Femur (tissue), 1 donor: ENCODE data around the gene PAPPA2.
A peak's percentile ranks its signal among the peaks of the same experiment; 100 is the strongest.
"Not testable (repeated sequence)": the region's sequence is repeated elsewhere in the genome, so short reads cannot be mapped to it uniquely, and the experiment has no call there.

ENCODE experiments used
- DNase-seq: peaks from one replicate; pipeline ENCODE4 v3.0.0-alpha.2; 2017

PAPPA2 gene, protein sequence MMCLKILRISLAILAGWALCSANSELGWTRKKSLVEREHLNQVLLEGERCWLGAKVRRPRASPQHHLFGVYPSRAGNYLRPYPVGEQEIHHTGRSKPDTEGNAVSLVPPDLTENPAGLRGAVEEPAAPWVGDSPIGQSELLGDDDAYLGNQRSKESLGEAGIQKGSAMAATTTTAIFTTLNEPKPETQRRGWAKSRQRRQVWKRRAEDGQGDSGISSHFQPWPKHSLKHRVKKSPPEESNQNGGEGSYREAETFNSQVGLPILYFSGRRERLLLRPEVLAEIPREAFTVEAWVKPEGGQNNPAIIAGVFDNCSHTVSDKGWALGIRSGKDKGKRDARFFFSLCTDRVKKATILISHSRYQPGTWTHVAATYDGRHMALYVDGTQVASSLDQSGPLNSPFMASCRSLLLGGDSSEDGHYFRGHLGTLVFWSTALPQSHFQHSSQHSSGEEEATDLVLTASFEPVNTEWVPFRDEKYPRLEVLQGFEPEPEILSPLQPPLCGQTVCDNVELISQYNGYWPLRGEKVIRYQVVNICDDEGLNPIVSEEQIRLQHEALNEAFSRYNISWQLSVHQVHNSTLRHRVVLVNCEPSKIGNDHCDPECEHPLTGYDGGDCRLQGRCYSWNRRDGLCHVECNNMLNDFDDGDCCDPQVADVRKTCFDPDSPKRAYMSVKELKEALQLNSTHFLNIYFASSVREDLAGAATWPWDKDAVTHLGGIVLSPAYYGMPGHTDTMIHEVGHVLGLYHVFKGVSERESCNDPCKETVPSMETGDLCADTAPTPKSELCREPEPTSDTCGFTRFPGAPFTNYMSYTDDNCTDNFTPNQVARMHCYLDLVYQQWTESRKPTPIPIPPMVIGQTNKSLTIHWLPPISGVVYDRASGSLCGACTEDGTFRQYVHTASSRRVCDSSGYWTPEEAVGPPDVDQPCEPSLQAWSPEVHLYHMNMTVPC (N-terminal part only)

DNA sequence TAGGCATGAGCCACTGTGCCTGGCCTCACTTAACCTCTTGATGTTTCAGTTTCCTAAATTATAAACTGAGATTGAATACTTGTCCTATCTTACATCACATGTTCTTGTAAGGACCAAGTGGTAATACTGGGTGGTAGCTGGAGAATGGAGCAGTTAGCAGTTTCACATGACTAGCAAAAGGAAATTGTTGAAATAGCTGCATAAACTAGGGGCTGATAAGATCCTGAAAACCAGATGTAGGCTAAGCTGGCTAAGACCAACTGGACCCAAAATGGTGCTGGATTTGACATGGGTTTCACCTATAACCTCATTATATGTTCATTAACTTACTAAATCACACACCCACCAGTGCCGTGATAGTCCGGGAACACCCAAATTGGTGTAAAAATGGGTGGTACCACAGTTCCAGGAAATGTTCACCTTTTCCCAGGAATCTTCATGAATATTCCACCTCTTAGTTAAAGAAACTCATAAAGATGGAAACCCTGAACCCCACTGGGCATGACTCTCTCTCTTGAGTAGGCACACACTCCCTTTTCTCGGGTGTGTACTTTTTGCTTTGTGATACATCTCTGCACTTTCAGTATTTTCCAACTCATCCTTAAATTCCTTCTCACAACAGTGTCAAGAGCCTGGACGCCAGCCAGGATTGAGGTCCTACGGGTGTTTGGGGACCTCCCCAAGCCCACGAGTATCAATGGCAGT, at the start of gene PAPPA2:
Gene PAPPA2, plus strand, starts transcription at position 502 of the 705 bp plus-strand sequence. CDS start 93,148 bp downstream, outside the sequence.
- no peak for DNase-seq

DNA sequence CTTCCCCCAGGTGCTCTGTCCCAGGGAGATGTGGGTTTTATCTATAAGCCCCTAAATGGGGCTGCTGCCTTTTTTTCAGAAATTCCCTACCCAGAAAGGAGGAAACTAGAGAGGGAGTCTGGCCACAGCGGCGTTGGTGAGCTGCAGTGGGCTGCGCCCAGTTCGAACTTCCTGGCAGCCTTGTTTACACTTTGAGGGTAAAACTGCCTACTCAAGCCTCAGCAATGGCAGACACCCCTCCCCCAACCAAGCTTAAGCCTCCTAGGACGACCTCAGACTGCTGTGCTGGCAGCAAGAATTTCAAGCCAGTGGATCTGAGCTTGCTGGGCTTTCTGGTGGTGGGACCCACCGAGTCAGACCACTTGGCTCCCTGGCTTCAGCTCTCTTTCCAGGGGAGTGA, 46.2 kb upstream of the PAPPA2 start:
- DNase-seq: no peak

DNA sequence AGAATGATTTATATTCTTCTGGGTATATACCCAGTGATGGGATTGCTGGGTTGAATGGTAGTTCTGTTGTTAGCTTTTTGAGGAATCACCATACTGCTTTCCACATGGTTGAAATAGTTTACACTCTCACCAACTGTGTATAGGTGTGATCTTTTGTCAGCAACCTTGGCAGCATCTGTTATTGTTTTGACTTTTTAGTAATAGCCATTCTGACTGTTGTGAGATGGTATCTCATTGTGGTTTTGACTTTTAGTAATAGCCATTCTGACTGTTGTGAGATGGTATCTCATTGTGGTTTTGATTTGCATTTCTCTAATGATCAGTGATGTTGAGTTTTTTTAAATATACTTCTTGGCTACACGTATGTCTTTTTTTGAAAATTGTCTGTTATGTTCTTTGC, 43.4 kb upstream of the PAPPA2 start:
- DNase-seq: not testable (repeated sequence)

DNA sequence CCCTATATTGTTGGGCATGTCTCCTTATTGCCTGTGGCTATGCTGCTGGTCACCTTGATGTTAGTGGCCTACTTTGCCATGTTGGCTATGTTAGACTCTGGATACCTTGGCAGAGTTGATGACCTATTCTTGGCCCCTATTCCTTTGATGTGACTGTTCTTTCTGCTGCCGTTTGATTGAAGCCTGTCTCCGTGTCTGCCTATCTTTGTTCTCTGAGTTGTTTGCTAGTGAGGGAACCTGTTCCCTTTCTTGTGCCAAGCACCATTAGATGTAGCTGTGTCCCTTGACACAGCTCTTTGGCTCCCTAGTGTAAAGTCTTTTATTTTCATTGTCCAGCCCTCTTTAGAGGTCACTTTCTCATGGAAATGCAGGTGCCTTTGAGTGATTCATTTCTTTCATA, 28.7 kb upstream of the PAPPA2 start:
- DNase-seq: no peak

DNA sequence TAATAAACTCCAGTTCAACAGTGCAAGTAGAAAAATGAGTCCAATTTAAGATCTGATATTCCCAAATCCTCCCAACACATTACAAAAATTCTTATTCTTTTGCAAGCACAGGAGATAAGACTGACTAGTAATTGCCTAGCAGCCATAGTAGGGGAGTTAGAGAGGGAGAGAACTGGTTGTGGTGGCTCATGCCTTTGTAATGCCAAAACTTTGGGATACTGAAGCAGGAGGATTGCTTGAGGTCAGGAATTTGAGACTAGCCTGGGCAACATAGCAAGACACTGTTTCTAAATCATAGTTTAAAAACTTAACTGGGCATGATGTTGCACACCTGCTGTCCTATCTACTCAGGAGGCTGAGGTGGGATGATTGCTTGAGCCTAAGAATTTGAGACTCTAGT, 26.7 kb upstream of the PAPPA2 start:
- DNase-seq: no peak

DNA sequence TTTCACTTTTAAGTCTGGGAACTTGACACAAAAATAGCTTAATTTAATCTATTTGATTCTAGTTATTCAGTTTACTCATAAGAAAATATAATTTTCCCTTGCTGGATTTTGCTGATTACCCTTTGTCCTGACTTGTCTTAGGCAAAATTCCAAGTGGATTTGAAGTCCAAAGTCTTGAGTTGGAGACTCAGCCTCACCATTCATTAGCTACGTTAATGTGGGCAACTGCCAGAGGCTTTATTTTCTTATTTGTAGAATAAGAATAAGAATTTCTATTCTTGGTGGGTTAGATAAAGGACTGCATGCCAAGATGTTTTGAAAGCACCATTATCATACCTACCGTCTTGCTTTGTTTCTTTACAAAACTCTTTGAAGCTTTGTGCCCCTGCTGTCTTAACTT, 22.8 kb upstream of the PAPPA2 start:
- DNase-seq: no peak

DNA sequence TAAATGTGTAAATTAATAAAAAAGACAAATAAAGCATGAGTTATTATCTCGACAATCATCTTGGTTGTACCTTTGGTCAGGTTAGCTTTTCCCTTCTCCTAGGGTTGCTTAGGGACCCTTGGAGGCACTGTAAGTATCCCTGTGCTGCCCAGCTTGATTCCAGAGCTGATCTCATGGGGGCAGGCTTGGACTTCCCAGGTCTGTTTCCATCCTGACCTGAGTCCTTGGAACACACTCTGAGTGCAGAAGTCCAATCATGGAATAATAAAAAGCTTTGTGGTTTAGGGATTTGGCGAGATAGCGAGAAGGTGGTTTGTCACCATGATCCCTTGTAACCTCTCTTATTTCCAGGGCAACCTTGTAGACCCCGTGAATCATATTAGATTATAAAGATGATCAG, 18.7 kb upstream of the PAPPA2 start:
- no peak for DNase-seq

DNA sequence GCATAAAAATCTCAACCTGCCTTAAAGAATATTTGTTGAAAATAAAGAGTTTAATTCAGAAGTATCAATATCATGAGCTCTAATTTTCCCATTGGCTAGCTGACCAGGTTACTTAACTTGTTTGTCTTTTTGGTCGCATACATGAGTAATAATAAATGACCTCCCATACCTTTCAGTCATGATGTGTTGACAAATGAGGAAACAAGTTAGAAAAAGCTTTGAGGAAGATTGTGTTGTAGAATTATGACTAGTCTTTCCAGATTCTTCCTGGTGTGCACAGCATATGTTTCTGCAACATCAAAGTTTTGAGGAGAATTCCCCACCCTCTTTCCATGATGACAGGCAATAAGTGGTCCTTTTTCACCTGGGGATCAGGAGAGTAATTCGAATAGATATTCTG, 17.6 kb upstream of the PAPPA2 start:
- DNase-seq: no peak

DNA sequence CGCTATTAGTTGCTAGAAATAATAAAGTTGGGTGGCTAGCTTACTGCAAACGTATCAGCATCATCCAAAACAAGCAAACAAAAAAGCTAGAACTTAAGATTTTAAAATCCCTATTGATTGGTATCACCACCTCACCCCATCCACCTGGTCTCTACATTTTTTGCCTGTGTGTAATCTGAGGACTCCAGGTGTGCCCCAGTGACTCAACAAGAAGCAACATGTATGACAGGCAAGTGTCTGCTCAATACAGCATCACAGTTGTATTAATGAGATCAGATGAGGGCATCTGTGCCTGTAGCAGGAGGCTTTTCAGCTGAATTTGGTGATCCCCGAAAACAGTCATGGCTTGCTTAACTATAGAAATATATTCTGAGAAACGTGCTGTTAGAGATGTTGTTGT, 14.6 kb upstream of the PAPPA2 start:
- no peak for DNase-seq

DNA sequence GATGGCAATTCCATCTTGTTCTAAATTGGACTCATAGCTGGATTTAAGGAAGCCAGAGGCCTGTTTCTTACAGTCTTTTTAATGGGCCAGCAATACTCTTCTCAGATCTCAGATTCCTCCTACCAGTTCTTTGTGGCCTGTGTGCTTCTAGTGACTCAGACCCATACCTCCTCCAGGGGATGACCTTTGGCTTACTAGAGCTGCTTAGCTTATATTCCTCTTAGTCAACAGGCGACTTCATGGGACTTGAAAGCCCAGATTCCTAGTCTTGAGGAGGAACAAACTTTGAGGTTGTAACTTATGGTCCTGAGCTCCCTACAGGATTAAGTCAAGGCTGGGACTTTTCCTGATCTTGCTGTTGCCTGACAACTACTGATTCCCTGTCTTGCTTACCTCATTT, 12.4 kb upstream of the PAPPA2 start:
- no peak for DNase-seq

DNA sequence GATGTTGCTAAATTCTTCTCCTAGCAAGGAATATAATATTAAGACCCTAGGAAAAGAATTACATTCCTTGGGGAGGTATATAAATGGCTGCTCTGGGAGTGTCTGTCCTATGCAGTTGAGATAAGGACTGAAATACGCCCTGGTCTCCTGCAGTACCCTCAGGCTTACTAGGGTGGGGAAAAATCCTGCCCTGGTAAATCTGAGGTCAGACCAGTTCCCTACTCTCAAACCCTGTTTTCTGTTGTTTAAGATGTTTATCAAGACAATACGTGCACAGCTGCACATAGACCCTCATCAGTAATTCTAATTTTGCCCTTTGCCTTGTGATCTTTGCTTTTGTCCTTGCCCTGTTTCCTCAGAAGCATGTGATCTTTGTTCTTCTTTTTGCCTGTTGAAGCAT, 11.2 kb upstream of the PAPPA2 start:
- DNase-seq: not testable (repeated sequence)

DNA sequence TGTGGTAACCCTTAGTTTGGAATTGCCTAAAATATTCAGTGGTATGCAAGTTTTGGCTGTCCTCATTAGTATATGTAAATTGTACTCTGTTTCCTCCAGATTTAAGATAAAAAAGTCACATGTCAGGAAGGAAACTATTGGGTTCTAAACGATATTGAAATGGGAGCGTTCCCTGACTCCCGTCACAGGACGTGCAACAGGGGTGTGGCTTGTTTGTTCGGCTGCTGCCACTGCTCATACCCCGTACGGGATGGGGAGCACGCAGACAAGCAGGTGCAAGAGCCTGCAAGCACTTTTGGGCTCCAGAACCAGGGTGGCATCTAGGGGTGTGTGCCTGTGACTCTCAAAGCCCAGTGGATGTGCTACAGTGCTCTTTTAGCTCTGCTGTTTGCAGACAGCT, 6.2 kb upstream of the PAPPA2 start:
- DNase-seq: no peak

DNA sequence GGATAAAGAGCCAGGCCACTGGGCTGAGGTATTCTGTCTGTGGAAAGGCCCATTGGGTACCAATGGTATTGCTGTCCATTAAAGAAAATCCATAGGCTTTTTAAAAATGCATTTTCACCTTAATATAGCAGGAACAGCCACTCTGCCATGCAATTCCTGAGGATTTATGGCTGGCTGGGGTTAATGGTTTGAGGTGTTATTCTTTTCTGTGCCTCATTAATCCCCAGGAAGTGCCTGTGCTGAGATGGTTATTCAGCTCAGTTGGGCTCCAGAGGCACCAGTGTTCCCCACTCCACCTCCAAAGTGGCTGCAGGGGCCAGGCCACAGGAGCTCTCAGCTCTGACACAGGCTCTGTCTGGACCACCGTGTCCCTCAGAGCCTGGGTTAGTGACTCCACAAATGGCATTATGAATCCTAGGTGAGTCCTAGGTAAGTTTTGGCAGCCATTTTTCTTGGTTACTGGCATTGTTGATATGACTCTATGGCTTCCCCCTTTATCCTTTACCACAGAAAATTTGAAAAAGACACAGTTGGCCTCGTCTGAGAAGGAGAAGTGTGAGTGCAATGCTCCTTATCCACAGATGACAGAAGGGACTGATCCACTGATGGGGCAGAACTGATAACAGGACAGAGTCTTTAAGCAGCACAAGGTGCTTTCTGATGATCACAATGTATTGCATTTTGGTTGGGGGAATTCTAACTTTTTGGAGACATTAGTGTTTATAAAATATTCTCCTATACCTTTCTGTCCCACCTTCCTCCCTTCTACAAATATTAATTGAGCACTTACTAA, 2.2 kb upstream of the PAPPA2 start:
- no peak for DNase-seq

DNA sequence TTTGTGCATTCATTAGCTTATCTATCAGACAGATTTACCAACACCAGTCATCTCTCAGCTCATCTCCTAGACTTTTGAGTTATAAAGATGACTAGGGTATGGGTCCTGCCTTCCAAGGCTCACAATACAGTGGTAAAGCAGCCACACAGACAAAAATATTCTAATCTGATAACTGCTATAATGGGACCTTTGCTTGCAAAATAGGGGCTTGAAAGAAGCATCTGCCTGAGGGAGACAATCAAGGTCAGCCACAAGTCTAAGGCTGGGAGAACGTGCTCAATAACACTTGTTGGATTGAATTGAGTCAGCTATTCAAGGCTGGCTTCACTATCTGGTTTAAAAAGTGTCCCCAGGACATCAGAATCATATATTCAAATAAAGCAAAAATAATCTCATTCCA, 1.4 kb upstream of the PAPPA2 start:
- DNase-seq: no peak

DNA sequence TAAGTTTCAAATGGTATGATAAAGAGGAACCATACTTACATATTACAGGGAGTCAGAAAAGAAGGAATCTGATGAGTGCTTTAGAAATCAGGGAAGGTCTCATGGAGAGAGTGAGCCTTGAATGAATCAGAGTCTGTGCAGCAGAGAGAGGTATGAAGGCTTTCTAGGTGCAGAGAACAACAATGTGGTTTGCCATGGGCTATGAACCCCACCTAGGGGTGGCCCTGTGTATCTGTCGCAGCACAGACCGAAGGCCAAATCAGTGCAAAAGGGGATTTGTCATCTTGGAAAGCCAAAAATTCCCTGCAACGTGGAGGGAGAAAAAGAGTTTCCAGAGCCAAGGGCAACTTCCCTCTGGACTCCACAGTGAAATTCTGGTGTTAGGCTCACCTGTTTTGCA, 3.5 kb downstream of the PAPPA2 start:
- no peak for DNase-seq

DNA sequence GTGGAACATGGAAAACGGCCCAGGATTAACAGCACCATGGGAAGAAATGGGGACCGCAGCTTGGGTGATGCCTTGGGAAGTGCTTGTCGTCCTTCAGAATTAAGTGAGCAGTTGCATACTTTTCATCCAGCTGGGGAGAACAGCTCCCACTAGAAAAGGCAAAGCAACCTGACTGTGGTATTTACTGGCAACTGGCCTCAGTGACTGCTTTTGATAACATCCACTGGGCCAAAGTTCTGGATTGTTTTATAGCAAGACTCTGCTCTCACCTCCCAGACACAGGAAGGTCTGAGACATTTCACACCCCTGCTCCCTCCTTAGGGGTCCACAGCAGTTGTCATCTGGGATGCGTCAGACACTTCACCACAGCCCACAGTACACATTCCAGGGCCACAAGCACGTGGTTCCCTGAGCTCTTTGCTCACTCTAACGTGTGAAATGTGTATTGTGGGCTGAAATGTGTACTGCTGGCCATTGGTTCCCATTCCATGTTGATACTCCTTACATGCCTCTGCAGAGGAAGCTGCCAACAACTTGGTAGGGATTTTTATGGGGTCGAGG, 6.6 kb downstream of the PAPPA2 start:
- DNase-seq: no peak

DNA sequence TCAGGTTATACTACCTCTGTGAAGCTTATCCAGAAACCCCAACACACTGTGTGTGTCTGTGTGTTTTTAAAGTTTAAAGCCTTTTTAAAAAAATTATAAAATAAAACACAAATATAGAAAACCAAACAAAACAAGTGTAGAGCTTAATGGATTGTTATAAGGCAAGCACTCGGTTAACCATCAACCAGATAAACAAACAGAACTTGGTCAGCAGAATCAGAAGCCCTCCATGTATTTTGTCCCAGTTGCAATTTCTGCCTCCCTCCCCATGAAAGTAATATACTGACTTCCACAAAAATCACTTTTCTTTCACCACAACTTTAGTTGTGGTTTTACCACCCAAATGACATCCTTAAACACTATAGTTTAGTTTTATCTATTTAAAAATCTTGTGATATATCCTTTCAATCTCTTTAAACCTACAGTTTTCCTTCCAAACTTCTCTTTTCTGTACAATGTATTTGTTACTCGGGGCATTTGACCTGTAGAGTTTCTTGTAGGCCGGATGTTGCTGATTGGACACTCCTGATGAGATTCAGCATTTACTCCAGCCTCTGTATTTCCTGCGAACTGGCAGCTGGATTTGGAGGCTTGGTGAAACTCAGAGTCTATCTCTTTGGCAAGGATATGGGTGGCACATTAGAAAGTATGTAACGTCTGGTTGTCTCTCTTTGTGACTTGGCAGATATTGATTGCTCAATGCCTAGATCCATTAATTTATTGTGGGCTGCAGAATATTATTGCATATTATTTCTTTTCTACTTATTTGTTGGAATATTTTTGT, 8.6 kb downstream of the PAPPA2 start:
- DNase-seq: no peak

DNA sequence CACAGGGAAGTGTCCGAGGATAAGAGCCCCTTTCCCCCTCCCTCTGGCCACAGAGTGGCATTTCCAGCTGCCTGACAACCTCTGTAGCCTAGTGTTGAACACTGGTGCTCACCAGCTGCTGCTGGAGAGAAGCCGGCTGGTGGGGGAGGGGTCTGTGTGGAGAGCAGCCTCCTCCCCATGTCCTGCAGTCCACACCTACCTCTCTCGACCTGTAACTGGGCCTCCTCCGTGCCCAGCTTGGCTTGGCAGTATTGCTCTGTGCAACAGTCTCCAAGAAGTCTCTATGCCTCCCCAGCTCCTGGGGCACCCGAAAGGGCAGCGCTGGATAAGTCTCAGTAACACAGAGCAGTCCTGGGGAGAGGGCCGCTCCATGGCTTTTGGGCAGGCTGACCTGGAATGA, 17.0 kb downstream of the PAPPA2 start:
- DNase-seq: peak; percentile 60

DNA sequence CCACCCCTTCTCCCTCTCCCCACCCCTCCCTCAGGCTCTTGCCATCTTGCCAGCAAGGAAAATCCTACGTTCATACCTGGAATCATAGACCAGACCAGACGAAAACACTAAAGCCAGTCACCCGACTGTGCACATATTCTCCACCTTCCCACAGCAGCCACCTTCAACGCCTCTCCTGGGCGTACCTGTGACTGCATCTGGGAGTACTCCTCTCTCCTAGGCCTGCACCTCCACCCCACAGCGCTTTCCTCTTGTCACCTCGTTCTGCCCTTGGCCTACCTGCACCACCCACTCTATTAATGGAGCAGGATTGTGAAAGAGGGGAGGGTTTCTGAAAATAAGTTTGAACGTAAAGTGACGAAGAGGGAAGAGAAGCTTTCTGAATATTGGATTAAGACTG, 17.8 kb downstream of the PAPPA2 start:
- DNase-seq: peak; percentile 18

DNA sequence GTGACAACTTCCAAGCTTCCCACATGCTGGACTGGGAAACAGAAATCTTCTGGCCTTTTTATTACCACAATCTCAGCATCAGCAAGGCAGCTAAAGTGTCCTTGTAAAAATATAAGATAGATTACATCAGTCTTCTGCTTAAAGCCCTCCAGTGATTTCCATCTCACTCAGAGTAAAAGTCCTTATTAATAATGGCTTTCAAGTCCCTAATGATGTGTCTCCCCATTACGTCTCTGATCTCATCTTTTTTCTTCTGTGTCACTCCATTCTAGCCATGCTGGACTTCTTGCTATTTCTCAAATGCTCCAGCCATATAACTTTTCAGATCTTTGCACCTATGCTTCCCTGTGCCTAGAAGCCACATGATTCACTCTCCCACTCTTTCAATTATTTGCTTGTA, 22.1 kb downstream of the PAPPA2 start:
- DNase-seq: no peak

DNA sequence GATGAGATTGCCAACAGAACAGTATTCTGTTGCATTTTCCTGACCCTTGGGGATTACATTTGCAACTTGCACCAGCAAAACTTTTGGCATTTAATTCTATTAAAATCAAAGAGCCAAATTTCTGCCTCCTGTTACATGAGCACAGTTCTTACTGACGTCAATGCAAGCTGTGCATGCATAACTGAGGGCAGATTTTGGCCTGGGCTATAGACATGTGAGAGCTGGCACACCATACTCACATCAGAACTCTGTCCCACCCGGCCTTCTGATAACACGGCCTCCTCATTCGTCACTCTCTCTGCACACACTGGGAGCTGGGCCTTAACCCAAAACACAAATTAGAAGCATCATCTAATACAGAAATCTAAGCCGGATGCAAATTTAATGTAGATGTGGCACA, 31.5 kb downstream of the PAPPA2 start:
- DNase-seq: no peak
